IPS-11a (cell line): Measurements from ENCODE around the gene JSRP1.
A peak's percentile ranks its signal among the peaks of the same experiment; 100 is the strongest.
"Not testable (repeated sequence)": the region's sequence is repeated elsewhere in the genome, so short reads cannot be mapped to it uniquely, and the experiment has no call there.

Source experiments
- H3K4me3 ChIP-seq: one replicate; pipeline ENCODE4 v1.5.1; 2013; ENCODE audit warnings: low read depth, low read length, control low read depth

The JSRP1 gene

DNA sequence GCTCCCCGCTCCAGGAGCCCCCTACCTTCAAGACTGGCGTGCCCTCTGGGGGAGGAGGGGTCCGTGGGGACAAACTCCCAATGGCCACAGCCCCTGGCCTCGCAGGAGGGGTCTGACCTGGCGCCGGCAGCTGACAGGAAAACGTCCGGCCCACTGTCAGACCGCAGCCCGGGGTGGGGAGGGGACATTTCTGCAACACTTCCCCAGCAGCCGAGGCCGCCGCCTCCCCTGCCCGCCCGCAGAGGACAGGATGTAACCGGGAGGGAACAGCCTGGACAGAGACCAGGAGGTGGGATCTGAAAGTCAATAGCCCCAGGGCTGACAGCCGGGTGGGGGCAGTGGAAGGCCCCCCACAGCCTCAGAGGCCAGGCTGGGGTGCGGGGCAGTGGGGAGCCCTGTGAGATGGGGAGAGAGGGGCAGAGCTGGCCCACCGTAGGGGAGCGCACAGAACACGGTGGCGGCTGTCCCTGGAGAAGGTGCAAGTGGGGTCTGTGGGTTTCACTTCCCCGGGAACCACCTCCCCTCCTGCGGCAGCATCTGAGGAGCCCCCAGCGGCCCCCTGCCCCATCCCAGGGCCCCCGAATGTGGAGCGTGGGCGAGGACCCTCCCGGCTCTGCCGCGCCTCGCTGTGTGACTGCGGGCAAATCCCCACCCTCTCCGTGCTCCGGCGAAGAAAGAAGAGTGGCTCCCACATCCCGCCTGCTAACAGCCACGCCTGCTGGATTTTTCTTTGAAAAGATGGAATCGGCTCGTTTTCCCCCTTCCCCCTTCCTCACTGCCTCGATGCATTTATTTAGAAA, 26.0 kb upstream of the JSRP1 start, which contains the start of gene PEAK3:
PEAK3 (minus strand) TSS at position 114 of the 800 bp plus-strand sequence. CDS start 1,244 bp downstream, outside the sequence.
- H3K4me3 ChIP-seq: peak within 1 kb of the TSS; percentile 30

- H3K4me3 ChIP-seq: not testable (repeated sequence)
These were observed 25.2 kb upstream of the JSRP1 start for GRCh38 chr19:2281265-2282061.

DNA sequence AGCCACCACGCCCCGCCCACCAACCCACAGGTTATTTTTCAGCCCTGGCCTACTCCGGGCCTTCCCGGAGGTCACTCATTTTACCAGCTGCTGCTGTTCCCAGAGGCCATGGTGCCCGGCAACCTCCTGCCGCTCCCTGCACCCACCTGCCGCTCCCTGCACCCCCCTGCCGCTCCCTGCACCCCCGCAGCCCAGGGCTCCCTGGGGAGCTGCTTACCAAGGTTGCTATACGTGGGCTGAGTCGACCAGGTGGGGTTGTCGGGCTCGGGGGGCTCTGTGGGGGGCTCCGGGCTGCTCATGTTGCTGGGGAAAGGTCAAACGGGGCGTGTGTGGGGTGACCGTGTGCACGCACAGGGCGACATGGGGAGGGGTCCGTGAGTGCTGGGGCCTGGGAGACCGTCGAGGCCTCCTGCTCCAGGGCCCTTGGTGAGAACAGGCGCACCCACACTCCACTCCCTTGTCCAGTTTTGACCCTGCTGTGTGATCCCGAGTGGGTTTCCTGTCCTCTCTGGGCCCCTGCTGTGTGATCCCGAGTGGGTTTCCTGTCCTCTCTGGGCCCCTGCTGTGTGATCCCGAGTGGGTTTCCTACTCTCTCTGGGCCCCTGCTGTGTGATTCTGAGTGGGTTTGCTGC, 24.5 kb upstream of the JSRP1 start:
- no peak overlapping the region for H3K4me3 ChIP-seq

DNA sequence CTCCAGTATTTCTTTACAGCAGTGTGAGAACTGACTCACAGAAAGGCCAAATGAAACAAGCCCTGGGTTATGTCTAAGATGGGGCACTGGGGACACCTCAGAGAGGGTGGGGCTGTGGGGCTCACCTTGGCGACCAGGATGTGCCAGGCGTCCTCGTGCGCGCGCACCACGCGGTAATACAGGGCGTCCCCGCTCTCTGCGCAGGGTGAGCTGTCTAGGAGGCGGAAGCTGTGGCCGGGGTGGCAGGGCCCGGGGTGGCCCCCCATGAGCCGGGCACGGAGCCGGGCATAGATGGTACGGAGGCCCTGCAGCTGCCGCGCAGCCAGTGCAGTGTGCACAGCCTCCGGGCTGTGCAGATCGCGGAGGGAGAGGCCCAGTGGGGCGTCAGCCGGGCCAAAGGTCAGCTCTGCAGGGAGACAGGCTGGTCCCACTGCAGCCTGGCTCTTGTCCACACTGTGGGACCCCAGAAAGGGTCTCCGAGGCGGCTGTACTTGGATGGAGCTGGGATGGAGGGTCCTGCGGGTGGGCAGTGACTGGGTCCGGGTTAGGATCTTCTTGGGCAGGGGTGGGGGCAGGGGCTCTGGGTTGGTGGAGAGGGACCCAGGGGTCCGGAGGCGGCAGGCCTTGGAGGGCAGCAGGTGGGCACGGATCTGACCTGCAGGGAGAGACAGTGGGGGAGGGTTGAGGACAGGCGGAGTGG, 22.4 kb upstream of the JSRP1 start:
- no peak overlapping the region for H3K4me3 ChIP-seq

DNA sequence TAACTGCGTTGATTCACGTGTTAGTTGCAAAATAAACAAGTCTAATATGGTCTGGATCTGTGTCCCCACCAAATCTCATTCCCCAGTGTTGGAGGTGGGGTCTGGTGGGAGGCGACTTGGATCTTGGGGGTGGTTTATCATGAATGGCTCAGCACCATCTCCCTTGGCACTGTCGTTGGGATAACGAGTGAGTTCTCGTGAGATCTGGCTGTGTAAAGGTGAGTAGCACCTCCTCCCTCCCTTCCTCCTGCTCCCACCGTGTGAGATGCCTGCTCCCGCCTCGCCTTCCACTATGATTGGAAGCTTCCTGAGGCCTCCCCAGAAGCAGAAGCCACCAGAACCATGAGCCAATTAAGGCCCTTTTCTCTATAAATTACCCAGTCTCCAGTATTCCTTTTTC, 20.9 kb upstream of the JSRP1 start:
- H3K4me3 ChIP-seq: no peak overlapping the region

DNA sequence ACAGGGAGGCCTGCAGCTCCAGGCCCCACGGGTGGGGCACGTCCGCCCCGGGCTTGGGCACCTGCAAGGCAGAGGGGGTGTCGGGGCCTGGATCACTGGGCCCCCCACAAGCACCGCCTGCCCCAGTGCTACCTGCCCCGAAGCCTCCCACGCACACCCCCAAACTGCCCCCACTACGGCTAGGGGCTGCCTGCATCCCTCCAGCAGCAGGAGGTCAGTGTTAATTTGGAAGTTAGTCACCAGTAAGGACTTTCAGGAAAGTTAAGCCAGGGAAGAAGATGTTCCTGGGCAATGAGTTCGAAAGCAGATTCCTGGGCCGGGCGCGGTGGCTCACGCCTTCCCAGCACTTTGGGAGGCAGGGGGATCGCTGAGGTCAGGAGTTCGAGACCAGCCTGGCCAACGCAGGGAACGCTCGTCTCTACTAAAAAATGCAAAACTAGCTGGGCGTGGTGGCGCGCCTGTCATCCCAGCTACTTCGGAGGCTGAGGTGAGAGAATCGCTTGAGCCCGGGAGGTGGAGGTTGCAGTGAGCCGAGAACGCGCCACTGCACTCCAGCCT, 20.3 kb upstream of the JSRP1 start:
- no peak overlapping the region for H3K4me3 ChIP-seq

- H3K4me3 ChIP-seq: no peak overlapping the region
These were observed 19.6 kb upstream of the JSRP1 start for GRCh38 chr19:2275588-2276428.

DNA sequence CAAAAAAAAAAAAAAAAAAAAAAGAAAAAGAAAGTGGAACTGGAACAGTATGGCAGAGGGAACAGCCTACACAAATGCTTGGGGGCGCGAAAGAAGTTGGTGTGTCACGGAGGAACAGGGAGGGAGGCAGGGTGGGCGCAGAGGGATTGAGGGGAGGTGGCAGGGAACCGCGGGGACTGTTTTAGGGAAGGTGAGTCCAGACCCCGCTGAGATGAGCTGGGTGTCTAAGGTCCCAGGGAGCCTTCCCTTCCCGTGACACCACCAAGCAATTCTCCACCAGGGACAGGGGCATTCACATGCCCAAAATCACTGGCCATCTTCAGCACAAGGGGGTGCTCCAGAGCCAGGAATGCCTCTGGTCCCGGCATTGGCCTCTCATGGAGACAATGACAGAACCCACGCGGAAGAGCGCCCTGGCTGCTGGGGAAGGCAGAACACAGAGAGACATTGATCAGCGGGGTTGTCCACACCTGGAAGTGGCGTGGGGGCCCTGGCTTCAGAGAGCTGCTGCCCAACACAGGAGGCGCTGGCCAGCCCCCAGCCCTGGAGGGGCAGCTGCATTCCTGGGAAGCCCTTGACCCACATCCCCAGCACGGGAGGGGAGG, 18.8 kb upstream of the JSRP1 start:
- H3K4me3 ChIP-seq: no peak overlapping the region

- no peak overlapping the region for H3K4me3 ChIP-seq
These were observed 18.0 kb upstream of the JSRP1 start for GRCh38 chr19:2274185-2274711.

DNA sequence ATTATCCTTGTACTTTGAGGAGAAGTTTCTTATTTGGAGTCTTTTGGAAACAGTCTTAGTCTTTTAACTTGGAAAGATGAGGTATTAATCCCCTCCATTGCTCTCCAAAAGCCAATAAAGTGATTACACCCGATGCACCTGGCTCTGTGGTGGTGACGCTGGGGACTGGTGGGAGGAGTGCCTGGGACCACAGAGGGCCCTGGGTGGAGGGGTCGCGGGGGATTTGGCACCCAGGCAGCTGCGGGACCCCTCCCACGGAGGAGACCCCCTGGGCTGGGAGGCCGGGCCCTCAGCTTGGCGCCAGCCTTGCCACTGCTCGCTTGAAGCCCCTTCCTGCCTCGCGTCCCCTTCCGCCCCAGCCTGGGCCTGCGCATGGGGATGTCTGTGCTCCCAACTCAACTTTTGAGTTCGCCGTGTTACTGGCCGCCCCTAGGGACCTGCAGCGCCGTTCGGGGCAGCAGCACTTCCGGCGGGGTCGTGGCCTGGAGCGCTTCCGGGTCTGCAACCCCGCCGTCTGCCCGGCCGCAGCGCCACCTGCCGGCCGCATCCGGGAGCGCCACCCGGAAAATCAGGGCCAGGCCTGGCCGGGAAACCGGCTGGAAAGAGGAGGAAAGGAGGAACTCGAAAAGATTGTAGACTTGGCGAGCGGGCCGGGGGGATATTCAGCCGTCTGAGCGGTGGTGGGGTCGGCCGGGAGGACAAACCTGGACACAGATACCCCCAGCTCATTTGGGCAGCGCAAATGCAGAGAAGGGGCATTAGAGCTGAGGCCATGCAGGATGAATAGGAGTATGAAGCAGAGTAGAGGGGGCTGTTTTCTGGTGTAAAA, 17.4 kb upstream of the JSRP1 start:
- no peak overlapping the region for H3K4me3 ChIP-seq

- H3K4me3 ChIP-seq: peak overlapping the region; percentile 95
These were observed 15.3 kb upstream of the JSRP1 start for GRCh38 chr19:2271234-2272103.

GRCh38 chr19:2270423-2271233, 14.4 kb upstream of the JSRP1 start:
- peak overlapping the region; percentile 95 for H3K4me3 ChIP-seq

- peak overlapping the region; percentile 95 for H3K4me3 ChIP-seq
These were observed 13.9 kb upstream of the JSRP1 start for GRCh38 chr19:2270157-2270422.

DNA sequence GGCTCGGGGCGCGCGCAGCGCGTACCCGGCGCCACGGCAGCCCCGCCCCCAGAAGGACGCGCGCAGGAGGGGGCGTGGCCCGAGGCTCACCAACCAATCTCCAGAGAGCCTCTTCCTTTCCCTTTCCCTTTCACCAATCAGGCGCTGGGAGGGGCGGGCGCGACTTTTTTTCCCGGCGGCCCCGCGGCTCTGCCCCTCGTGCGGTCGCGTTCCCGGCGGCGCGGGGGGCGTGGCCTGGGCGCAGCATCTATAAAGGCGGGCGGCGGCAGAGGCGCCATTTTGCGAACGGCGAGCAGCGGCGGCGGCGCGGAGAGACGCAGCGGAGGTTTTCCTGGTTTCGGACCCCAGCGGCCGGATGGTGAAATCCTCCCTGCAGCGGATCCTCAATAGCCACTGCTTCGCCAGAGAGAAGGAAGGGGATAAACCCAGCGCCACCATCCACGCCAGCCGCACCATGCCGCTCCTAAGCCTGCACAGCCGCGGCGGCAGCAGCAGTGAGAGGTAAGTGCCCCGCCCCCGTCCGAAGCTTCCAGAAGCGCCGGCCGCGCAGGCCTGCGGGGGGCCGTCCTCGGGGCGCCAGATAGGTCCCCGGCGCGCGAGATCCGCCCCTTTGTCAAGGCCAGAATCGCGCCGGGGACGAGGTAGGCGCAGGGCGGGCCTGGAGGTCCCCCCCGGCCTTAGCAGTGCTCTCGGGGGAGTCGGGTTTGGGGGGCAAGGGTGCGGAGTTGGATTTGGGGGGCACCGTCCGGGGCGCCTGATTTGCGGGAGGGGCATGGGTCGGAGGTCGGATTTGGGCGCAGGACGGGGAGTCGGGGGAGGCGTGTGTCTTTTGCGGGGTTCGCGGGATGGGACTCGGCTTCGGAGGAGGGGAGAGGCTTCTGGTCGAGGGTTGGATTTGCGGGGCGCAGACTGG, 13.3 kb upstream of the JSRP1 start:
- peak overlapping the region; percentile 95 for H3K4me3 ChIP-seq

GRCh38 chr19:2268861-2269243, 12.6 kb upstream of the JSRP1 start:
- H3K4me3 ChIP-seq: peak overlapping the region; percentile 55

GRCh38 chr19:2268480-2268830, 12.2 kb upstream of the JSRP1 start:
- no peak overlapping the region for H3K4me3 ChIP-seq
